GM12878 (cell line): ENCODE measurements around the gene WNK1. TPM values are rescaled to one million over a fixed set of nuclear protein-coding genes. Genes with fewer than 3 reads are reported as not detected.

ENCODE experiments used
- ATAC-seq: fragments of 200-7000 bp; cut with Tn5 transposase; 3 replicates; pipeline ENCODE4 v1.9.1; 2020; ENCODE audit warnings: mild to moderate bottlenecking, moderate library complexity
- BruUV-seq: library from RNA; stranded (reverse); fragments of 400-500 nt; replicated peaks from 2 replicates; lab custom pipeline; 2021; lab: Mats Ljungman, UMichigan
- CTCF ChIA-PET: fragments of 300-600 bp; sonication (Branson Sonifier 250); formaldehyde crosslinking; extraction: SDS; loops from one replicate; lab custom pipeline; 2021; ENCODE audit warnings: inconsistent platforms; lab: Yijun Ruan, JAX
- POLR2A ChIA-PET: fragments of 350-600 bp; formaldehyde crosslinking; extraction: SDS; loops from one replicate; lab custom pipeline; 2021; ENCODE audit warnings: inconsistent platforms; lab: Charles Lee
- RAD21 ChIA-PET: fragments of 300-600 bp; sonication (Branson Sonifier 250); formaldehyde crosslinking; loops from one replicate; lab custom pipeline; 2023; ENCODE audit warnings: antibody characterized with exemption; ENCODE audit not compliant: unreplicated experiment; lab: Charles Lee
- SMC1A ChIA-PET: fragments of 300-600 bp; sonication (Branson Sonifier 250); formaldehyde crosslinking; loops from one replicate; lab custom pipeline; 2023; ENCODE audit not compliant: unreplicated experiment, uncharacterized antibody; lab: Charles Lee
- DNase-seq: peaks from one replicate; pipeline ENCODE4 v3.0.0-alpha.2; 2011; ENCODE audit warnings: low read depth, low spot score
- FAIRE-seq: peaks from 3 replicates; lab custom pipeline; 2011; peaks lifted over from hg19 to GRCh38; lab: Jason Lieb, UNC
- H2AFZ ChIP-seq: 2 replicates; pipeline ENCODE4 v1.6.0; 2011; ENCODE audit warnings: low read depth, low read length, control low read depth; ENCODE audit not compliant: control insufficient read depth
- H3K27ac ChIP-seq: 2 replicates; pipeline ENCODE4 v1.5.1; 2011; ENCODE audit warnings: control low read depth; ENCODE audit not compliant: control insufficient read depth, insufficient read depth
- H3K27me3 ChIP-seq, 2 experiments: replicated peaks in 1 of 2; 2 replicates each; pipeline versions ENCODE4 v1.6.0 to v1.6.1; 2011; ENCODE audit warnings: low read length in 1 of 2; ENCODE audit not compliant: control insufficient read depth in 2 of 2, insufficient read depth in 2 of 2
- H3K36me3 ChIP-seq, 2 experiments: 2 replicates each; pipeline ENCODE4 v1.5.1; 2011; ENCODE audit warnings: low read length in 1 of 2; ENCODE audit not compliant: control insufficient read depth in 2 of 2, insufficient read depth in 2 of 2
- H3K4me1 ChIP-seq: 2 replicates; pipeline ENCODE4 v1.6.1; 2011; ENCODE audit warnings: mild to moderate bottlenecking, low read length, moderate library complexity, mixed read lengths; ENCODE audit not compliant: control insufficient read depth, insufficient read depth
- H3K4me2 ChIP-seq: 2 replicates; pipeline ENCODE4 v1.6.0; 2011; ENCODE audit warnings: control low read depth; ENCODE audit not compliant: control insufficient read depth, insufficient read depth
- H3K4me3 ChIP-seq: fragments of 200-600 bp; sonication (generic); 2 replicates; pipeline ENCODE4 v1.5.1; 2016
- H3K79me2 ChIP-seq: 2 replicates; pipeline ENCODE4 v1.6.0; 2011; ENCODE audit warnings: low read length; ENCODE audit not compliant: control insufficient read depth, insufficient read depth
- H3K9ac ChIP-seq: 2 replicates; pipeline ENCODE4 v1.8.0; 2011; ENCODE audit warnings: low read length, control low read depth, mixed read lengths; ENCODE audit not compliant: control insufficient read depth, insufficient read depth
- H3K9me3 ChIP-seq: replicated peaks from 3 replicates; pipeline ENCODE4 v1.5.1; 2011; ENCODE audit warnings: mild to moderate bottlenecking, low read length; ENCODE audit not compliant: control insufficient read depth, insufficient read depth
- H4K20me1 ChIP-seq: 2 replicates; pipeline ENCODE4 v1.6.0; 2011; ENCODE audit not compliant: control insufficient read depth, insufficient read depth
- EP300 ChIP-seq, 2 experiments: fragments of 150-350 bp in 1 of 2; IDR thresholded peaks; 2 replicates each; pipeline ENCODE4 v1.6.1; 2011 to 2012; ENCODE audit warnings: low read depth in 2 of 2, low read length in 2 of 2, borderline replicate concordance in 1 of 2, improper control_type of control experiment in 1 of 2, inconsistent platforms in 1 of 2; ENCODE audit not compliant: control insufficient read depth in 1 of 2
- HSF1 ChIP-seq: fragments of 150-350 bp; IDR thresholded peaks from 2 replicates; pipeline ENCODE4 v1.6.1; 2014; ENCODE audit warnings: mild to moderate bottlenecking, low read depth, low read length
- WGBS: methylation state at CpG from one replicate; pipeline ENCODE4 v1.1.6; 2016; ENCODE audit warnings: low lambda C conversion rate; ENCODE audit not compliant: insufficient replicate concordance, insufficient coverage; ENCODE audit errors: missing lambda C conversion rate; 5-methylcytosine and 5-hydroxymethylcytosine counted together
- in situ Hi-C: fragments of 300-500 bp; cut with MboI; formaldehyde crosslinking; loops from 9 replicates; pipeline ENCODE4 v1.14.3; 2018; ENCODE audit warnings: mixed read lengths
- intact Hi-C: fragments of 100-400 bp; cut with micrococcal nuclease; formaldehyde crosslinking; loops from one replicate; pipeline ENCODE4 v1.14.2; 2022; ENCODE audit not compliant: unreplicated experiment
- polyA plus RNA-seq, 11 experiments: library from polyadenylated mRNA; depleted of rRNA in 4 of 11; unstranded in 6 of 11; stranded (reverse) in 5 of 11; fragments of >200 nt; fragmentation: Nextera tagmentation in 4 of 11; fragmentation: Illumina TruSeq in 1 of 11; extraction: Ambion mirVana in 4 of 11; extraction: Trizol in 1 of 11; gene quantifications; 1 replicate in 1 of 11; 2 replicates in 10 of 11; pipeline versions ENCODE4 v1.2.1 to v1.2.3, GENCODE V29; 2011 to 2016; ENCODE audit warnings: inconsistent platforms in 2 of 11, missing spikeins in 2 of 11, low read depth in 1 of 11
- total RNA-seq, 4 experiments: library from RNA; depleted of rRNA in 3 of 4; stranded (reverse); fragments of >200 nt in 3 of 4; fragmentation: Illumina TruSeq in 1 of 4; extraction: Trizol in 1 of 4; gene quantifications; 2 replicates each; pipeline versions ENCODE4 v1.2.1 to v1.2.3, GENCODE V29; 2013 to 2021

Gene WNK1
- total and polyA plus RNA-seq, 10 of the 15 experiments (the other 5 are each of a cell fraction or from before 2014, with no cell fraction given), result 9.6 to 151 (median 86.6) TPM

- Histone ChIP-seq H3K36me3 (no peaks in the 10 kb centered on the region; a peak in 2 of 4 replicates), H3K27me3 (no peaks in the 10 kb centered on the region), H4K20me1 (peaks cover 7% of the 10 kb centered on the region), H3K4me3 (peak overlapping the region; percentile 94), H3K9ac (peak overlapping the region; percentile 79), H3K4me1 (no peaks in the 10 kb centered on the region), H3K4me2 (peak overlapping the region; percentile 78), H2AFZ (no peak overlapping the region), H3K79me2 (peaks cover 85% of the 10 kb centered on the region), H3K27ac (peak overlapping the region; percentile 85), H3K9me3 (no peaks in the 10 kb centered on the region)
- ChIA-PET POLR2A (interaction anchor here (0.6 to 1.8 kb wide), 8 partner anchors 12 to 140 kb away, joined by 3 to 8 read pairs (median 4); no protein-coding TSS in a partner anchor), CTCF (interaction anchor here (1.0 to 6.4 kb wide), 8 partner anchors 27 to 179 kb away, joined by 3 to 102 read pairs (median 4); no protein-coding TSS in a partner anchor), RAD21 (interaction anchor here (0.8 to 9.6 kb wide), 13 partner anchors 11 to 179 kb away, joined by 3 to 396 read pairs (median 5); no protein-coding TSS in a partner anchor), SMC1A (interaction anchor here (0.7 to 5.0 kb wide), 20 partner anchors 21 to 177 kb away, joined by 3 to 30 read pairs (median 4); no protein-coding TSS in a partner anchor)
- FAIRE-seq, result no peak
- in situ Hi-C loops (loop anchor here (5.0 kb wide), 2 partner anchors 82 to 177 kb away; no protein-coding TSS in a partner anchor), intact Hi-C loops (no loop called here)
- ATAC-seq, result no peak
- no peak for DNase-seq
- BruUV-seq, result no TSS peak
- TF ChIP-seq EP300 (IDR thresholded peaks at IDR 0.05; ENCODE audit: borderline replicate concordance in 1 of 2, control insufficient read depth in 1 of 2, low read depth in 2 of 2, low read length in 2 of 2) (no peak), HSF1 (no peak)
- WGBS, result 0% methylated on average over 5 of the region's 5 CpGs
Observed at GRCh38 chr12:754473-754820, 2.1 kb downstream of the WNK1 start.
